Hematopoietic multipotent progenitor cell treated with erythropoietin and hydrocortisone succinate and interleukin-3 and kit ligand, for 4 days (in vitro differentiated cells): Measurements from ENCODE around the gene DLGAP1.
A peak's percentile ranks its signal among the peaks of the same experiment; 100 is the strongest.

ENCODE experiments used
- DNase-seq: peaks from one replicate; pipeline ENCODE4 v3.0.0-alpha.2; 2015

Gene DLGAP1

DNA sequence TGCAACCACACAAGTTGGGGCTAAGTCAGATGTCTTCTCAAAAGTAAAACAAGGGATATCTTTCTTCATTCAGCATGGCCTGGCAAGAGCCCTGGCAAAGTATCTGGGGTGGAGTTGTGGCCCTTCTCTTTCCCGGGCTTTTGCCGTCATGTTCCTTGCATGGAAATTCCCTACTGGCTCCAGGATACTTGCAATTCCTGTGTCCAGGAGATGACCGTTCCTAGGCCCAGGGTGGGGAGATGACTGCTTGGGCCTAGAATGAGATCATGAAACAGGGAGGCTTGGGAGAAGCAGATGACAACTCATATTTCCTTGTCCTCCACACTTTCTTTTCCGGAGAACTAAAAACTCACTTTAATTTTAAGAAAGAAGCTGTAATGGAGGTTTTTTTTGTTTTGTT is 944.2 kb downstream of the DLGAP1 start:
- no peak for DNase-seq

DNA sequence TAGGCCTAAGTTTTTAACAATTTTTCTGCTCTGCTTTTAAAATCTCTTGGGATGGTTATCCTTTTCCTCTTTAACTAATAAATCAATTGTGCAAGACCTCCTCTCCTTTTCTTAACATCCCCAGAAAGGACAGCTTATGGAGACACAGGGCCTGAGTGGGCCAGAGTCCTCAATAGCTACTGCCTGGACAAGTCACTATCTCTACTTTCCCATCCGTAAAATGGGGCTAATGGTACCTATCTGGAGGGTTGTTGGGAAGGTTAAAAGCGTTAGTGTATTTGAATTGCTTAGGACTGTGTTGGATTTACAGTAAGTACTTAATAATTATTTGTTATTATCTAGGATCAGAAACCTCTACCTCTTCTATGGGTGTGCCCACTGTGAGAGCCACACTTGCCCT is 945.1 kb downstream of the DLGAP1 start:
- no peak for DNase-seq

DNA sequence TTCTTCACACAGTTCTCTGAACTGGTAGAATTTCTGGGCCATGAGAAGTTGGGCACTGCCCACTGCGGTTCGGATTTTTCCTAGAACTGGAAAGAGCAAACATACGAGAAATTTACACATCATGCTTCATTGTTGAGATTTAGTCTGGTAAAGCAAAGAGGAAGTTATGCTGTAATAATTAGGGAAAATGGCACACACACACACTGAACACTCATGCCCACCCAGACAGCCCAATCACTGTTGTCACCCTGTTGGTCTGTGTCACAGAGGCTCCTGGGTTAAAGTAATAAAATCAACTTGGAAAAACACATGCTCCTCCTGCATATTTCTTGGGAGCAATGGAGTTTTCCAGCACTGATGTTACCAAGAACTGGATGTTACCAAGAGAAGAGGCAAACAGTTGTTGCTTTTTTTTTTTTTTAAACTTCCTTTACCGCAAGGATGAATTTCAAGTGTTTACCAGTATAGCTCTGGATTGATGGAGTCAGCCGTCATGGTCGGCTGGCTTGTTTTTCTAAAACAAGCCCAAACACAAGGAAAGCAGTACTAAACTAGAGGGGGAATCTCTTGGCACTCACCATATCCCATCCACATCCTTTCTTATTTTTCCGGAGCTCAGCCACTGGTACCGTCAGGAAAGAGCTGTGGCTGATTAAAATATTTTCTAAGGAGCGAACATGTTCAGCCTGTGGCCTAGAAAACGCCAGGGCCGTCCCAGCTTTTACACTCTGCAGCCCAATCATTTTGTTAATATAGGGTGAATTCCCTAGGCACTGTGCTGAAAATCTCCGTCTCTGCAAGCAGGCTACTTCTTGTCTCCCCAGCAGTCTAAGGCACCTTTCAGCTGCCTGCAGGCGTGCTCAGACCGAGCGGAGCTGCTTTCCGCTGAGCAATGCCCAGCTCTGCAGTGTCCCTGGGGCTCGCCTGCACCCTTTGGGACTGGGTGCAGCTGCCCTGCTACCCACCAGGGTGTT is 946.2 kb downstream of the DLGAP1 start:
- peak; percentile 21 for DNase-seq

DNA sequence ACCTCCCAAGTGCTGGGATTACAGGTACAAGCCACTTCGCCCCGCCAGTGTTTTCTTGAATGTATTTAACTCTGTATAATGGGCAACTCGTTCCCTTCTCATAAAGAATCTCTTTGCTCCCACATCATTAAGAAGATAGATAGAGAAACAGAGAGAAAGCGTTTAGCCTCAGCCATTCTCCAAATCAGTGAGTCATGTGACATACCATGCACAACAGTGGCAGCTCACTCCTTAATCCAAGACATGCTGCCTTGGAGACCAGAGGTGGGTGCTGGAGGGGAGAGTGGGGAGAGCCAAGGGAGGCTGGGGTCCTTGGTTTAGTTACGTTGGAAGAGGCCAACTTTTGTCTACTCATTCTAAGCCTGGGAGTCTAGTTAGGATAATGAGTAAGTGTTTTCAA is 950.5 kb downstream of the DLGAP1 start:
- DNase-seq: no peak

DNA sequence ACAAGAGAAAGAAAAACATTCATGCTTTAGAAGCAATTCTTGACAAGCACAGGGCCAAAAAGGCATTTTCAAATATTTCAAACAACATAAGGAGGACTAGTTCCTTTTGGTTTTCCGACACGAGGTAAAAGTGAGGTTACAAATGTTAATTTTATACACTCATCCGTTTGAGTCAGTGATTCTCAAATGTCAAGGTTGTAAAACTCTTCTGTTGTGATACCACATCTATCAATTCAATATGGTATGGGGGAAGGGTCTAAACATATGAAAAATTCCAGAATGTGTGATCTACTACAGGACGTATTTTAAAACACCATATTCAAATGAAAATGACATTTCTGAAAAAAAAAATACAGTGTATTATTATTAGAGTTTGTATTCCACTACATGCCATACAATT is 952.5 kb downstream of the DLGAP1 start:
- no peak for DNase-seq

DNA sequence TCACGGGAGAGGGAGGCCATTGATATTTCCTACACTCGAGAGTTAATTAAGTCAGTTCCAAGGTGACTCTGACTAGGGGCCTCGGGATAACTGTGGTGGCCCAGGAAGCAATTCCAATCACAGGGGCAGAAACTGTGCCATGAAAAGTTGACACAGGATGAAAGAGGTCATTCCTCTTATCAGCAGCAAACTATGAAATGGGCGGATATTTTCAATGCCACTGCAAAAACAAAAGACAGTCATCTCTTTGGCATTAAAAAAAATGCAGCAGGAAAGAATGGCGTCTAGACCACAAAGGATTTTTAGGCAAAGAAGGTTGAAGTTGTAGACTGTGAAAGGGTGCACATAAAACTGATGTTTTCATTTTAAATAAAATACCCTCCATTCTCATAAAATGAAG is 955.1 kb downstream of the DLGAP1 start:
- no peak for DNase-seq

DNA sequence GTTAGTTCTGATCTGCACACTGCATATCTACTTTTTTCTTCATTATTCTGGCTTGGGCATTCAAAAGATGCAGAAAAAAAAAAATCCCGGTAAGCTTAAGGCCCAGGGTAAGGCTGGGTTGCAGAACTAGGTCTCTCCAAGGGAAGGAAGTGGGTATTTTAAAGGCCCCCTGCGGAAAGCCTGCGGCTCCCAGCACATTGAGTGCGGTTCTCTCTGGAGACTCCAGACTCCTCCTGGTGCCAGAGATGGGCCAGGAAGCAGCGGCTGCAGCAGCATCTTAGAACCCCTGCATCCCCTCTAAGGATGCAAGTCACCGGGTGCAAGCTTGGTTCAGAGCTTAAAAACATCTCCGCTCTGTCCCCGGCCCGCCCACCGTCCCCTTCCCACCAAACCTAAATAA is 955.6 kb downstream of the DLGAP1 start:
- peak; percentile 58 for DNase-seq

DNA sequence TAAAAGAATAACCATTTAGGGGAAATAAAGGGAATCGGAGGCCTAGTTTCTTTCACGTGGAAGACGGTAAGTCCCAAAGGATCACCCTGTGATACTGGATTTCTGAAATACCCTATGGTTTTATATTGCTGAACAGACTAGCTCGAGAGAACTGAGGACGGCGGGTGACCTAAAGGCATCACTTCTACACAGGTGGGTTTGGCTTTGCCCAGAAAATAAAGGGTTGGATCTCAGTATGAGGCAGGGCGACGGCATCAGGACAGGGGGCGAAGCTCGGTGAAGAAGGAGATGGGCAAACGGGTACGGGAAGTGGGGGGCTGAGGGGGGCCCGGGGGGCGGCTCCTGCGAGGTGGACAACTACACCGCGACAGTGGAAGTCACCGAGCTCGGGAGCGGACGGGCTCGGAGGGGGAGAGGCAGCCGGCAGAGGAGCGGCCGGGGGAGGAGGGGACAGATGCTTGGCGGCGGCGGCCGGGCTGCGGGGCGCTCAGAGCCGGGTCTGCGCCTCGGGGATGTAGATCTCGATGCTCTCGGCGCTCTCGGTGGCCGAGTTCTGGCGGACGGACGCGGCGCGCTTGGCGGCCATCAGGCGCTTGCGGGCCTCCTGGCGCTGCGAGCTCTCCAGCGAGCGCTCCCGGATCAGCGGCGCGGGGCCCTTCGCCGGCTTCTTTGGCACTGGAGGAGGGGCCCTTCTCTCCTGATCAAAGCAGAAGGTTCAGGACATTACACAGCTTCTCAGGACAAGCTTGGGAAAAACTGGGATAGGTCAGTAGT is 956.2 kb downstream of the DLGAP1 start:
- DNase-seq: peak; percentile 66

DNA sequence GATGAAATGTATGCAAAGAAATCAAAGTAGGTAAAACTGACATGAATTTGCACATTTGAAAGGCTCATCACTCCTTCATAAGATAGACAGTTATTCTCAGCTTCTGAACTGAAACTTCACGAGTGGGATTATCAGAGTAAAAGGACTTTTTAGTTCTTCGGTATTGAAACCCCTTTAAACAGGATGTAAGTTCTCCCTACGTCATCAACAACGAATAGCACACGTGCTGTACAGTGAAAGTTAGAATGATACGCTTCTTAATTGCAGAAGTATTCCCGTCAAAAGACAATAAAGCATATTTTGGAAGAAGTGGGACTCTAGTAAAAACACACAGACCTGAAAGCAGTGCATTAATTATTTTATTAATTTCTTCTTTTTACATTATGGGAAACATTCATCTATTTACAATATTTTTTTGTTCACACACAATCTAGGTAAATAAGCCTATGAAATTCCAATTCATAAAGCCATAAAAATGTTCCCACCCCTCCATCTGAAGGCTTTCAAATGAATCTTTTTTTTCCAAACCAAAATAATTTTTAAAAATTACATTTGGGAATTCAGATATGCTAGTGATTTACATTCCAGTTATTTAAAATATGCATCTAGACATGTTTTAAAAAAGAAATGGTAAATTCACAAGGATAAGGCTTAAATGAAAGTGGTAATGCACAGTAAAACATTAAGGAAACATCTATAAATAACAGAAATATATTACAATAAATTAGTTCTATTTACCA is 959.2 kb downstream of the DLGAP1 start:
- DNase-seq: no peak

DNA sequence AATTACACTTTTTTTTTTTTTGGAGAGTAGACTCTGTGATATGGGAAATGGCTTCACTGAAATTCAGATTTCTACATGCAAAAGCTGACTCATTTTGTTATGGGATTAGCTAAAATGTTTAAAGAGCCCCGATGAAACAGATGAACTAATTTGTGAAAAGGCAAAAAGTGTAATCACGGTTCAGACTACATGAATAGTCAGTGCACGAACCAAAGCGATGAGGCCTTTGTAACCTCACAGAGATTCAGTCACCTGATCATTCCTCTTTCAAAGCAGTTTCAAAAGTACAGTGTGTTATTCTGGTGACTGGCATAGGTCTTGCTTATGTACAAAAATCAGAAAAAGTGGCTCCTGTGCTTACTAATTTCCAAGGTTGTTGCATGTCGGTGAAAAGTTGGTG is 960.5 kb downstream of the DLGAP1 start:
- no peak for DNase-seq

DNA sequence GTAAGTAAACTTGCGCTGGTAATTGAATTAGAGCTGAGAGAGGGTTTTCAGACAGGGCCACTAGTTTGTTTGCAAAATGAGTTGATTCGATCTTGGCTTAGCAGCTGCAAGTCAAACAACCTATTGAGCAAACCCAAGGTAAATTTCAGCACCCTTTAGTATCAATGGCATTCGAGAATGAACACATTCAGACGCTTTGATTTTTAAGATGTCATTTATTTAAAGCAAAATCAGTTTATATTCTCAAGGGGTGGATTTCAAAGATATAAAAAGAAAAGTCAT is 960.9 kb downstream of the DLGAP1 start:
- no peak for DNase-seq

DNA sequence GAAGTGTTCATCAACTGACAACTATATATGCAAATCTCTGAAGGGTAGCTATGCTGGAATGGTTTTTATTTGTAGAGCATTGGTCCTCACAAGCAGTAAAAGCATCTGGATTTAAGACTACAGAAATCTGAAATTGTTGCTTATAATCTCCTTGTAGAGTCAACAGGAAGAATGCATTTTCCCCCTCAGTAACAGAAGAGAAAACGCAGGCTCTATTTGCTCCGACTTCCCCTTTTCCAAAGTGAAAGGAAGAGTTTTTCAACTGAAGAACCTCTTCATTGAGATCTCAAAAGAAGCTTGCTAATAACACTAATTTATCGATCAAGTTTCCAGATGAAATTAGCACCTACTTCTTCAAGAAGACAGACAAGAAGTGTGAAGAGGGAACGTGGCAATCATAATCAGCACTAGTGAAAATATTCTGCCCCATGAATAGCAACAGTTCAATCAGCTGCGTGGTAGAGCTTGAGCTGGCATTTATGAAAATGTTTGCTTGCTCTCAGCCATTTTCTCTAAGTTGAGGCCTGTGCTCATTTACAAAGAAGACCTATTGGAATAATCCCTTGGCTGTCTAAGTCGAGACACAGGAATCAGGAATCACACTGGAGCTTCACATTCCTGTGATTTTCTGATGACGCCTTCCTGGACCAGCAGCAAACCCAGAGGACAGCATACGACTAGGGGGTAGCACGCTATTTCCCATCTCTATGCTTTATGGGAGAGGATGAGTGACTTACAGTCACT is 961.4 kb downstream of the DLGAP1 start:
- peak; percentile 64 for DNase-seq

DNA sequence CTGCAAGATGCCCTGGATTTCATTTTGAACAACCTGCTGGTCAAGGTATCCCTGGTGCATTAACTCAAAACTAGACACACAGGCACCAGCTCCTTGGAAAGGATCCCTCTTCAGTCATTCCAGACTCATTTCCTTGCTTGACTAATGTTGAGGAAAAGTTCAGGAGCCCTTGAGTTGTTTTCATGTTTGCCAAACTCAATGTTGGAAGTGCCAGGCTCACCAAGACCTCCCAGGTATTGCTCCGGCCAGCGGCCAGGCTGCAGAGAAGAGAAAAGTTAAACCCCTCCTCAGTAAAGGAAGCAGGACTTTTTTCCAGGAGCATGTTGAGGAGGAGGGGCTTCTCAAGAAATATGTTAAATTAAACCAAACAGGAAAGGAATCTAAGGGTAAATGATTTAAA is 962.4 kb downstream of the DLGAP1 start:
- DNase-seq: no peak

DNA sequence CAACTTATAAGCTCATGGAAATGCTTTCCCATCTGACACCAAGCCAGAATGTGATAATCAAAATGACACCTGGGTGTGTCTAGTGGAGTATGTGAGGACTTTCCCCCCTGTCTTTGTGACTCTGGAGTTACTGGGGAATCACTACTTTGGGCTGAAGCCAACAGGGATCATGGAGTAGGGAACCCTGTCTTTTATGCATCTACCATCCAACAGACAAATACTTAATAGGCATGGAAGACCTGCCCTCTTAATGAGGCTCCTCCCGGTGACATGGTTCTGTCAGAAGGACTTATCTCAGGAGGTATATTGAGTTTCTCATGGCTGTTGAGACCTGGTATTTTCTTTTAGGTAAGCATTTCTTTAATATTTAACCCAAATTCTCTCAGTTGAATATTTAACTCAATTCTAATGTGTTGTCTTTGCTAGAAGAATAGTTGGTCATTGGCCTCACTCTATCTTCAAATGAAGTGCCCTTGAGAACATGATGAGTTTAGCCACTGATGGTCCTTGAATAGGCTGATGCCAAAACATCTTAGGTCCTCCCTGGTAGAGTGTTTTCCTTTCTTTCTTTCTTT is 963.0 kb downstream of the DLGAP1 start:
- DNase-seq: no peak

DNA sequence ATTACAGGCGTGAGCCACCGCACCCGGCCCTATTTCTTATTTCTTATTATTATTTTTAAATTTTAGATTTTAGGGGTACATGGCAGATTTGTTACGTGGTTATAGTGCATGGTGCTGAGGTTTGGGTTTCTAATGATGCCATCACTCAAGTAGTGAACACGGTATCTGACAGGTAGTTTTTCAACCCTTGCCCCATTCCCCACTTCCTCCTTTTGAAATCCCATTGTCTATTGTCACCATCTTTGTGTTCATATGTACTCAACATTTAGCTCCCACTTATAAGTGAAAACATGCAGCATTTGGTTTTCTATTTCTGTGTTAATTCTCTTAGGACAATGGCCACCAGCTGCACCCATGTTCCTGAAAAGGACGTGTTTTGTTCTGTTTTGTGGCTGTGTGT is 965.6 kb downstream of the DLGAP1 start:
- peak; percentile 14 for DNase-seq

DNA sequence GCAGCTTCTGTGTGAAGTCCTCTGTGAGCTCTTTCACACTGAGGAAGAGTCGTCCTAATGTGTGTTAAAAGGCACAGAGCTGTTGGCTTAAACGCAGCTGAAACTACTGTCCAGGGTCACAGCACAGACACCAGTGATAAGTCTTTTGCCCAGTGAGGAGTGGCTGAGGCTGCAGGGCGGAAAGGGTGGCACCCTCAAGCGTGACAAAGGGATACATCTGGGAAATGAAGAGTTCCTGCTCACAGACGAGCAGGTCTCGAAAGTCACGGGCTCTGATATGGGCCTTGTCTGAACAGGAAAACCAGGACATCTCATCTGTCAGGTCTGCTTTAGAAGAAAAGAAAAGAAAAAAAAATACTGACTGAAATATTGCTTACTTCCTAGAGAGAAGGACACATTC is 968.6 kb downstream of the DLGAP1 start:
- peak; percentile 63 for DNase-seq

DNA sequence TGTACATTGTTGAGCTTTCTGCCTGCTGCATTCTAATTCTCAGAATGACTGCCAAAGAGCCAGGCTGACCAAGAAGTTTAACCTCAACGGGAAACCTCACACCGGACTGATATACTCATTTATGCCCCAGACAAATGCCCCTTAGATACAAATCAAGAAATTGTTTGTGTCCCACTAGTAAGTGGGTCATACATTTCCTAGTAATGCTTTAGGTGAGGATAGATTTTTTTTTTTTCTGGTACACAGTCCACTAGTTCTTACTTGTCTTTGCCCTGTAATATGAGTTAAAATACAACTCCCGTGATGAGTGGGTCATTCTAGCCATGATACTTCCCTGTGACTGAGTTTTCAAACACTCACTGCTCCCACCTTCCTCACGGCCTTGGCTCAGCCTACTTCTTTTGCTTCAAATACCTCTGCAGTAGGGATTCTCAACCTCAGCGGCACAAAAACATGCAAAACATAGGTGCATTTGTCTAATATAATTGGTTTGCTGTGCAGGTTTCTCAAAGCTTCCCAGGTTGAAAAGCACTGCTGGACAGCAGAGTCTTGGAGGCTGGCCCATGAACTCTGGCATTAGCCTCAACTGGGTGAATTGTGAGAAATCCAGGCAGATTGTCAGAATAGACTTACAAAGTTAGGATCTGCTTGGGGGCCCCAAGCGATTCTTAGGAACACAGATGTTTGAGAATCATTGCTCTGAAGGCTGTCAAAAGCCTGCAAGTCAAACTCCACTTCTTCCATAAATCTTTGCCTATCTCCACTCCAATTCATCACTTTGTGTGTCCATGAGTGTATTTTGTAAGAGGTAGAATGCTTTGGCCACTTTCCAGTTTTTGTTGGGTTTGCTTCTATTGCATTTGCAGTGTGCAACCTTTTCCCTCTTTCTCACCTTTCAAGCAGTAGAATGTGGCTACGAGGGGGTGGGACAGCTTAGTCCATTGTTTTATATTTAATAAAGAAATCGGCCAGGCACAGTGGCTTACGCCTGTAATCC is 969.7 kb downstream of the DLGAP1 start:
- no peak for DNase-seq

DNA sequence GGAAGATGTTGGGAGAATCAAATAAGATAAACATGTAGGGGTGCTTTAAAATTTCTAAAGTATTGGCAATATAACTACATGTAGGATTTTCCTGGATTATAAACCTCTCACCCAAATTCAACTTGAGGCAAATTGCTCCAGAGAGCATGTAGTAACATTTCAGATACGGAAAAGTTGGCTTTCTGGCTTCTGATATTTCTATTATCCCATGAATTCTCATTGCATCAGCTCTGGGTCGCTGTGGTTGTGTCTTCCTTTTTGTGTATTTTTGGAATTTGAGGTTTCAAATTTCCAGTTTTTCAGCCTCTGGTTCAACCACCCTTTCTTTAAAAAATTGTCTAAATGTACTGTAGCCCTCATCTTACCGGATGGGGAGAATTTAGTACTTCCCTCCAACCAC is 972.8 kb downstream of the DLGAP1 start:
- DNase-seq: no peak

DNA sequence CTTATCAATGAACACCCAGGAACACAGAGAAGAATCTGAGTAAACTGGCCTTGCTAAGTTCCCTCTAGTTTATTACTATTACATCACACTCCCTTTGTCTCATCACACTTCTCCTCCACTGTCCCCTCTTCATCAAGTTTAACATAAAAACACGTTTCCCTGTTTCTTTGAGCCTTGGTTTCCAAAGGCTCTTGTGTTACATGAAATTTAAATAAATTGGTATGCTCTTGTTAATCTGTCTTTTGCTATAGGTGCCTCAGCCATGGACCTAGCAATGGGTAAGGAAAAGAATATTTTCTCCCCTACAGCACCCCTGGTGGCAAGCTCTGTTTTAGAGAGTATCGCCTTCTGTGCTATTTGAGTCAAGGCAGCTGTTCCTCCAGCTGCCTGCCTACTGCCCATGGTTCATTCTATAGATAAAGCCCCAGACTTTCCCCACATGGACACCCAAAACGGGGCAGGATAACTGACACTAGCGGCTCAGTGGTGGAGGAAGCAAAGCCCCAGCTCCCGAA is 973.4 kb downstream of the DLGAP1 start:
- peak; percentile 76 for DNase-seq

DNA sequence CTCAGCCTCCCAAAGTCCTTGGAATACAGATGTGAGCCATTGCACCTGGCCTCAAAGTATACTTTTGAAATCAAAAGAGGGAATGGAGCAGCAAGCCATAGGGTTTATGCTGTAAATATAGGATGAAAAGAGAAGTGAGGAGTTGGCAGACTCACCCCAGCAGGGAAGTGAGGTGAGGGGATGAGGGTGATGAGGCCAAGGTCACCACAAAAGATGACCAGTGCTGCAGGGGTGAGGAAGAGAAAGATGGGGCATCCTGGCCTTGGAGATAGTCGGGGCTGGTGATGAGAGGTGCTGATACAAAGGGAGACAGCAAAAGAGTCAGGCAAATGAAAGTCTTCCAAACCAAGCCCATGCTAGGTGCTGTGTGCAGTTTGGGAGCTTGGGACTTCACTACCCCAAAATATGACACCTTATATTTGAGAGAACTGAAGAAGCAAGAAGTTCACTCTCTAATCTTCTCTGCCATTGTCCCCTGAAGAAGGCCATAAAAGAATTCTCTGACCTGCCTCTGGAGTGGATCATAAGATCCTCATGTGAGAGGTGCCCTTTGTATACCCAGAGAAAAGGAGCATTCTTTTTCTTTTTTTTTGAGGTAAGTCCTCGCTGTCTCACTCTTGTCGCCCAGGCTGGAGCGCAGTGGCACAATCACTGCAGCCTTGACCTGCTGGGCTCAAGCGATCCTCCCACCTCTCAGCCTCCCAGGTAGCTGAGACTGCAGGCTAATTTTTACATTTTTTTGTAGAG is 974.1 kb downstream of the DLGAP1 start:
- DNase-seq: no peak
